Upper lobe of right lung (tissue), 1 donor: Measurements from ENCODE around the gene ALG12. TPM values are rescaled to one million over a fixed set of nuclear protein-coding genes. Genes with fewer than 3 reads are reported as not detected.
A peak's percentile ranks its signal among the peaks of the same experiment; 100 is the strongest.

Source experiments
- ATAC-seq: fragments of 200-7000 bp; cut with Tn5 transposase; one replicate; pipeline ENCODE4 v1.9.1; 2020; ENCODE audit warnings: mild to moderate bottlenecking, moderate library complexity
- DNase-seq: peaks from one replicate; pipeline ENCODE4 v3.0.0-alpha.2; 2020
- H3K27ac ChIP-seq: fragments of 200-600 bp; one replicate; pipeline ENCODE4 v1.8.0; 2022
- H3K27me3 ChIP-seq: fragments of 200-600 bp; one replicate; pipeline ENCODE4 v1.8.0; 2022; ENCODE audit warnings: mild to moderate bottlenecking
- H3K36me3 ChIP-seq: fragments of 200-600 bp; one replicate; pipeline ENCODE4 v1.8.0; 2022
- H3K4me1 ChIP-seq: fragments of 200-600 bp; one replicate; pipeline ENCODE4 v1.8.0; 2022
- H3K4me3 ChIP-seq: fragments of 200-600 bp; one replicate; pipeline ENCODE4 v1.8.0; 2022; ENCODE audit warnings: mild to moderate bottlenecking
- H3K9me3 ChIP-seq: fragments of 200-600 bp; one replicate; pipeline ENCODE4 v1.8.0; 2022
- intact Hi-C: fragments of 100-400 bp; cut with DNase I; formaldehyde crosslinking; loops from one replicate; pipeline ENCODE4 v1.11.0; 2022
- total RNA-seq: library from RNA; stranded (reverse); fragmentation: NEBNext Ultra II Directional; extraction: Animal tissue kit (Norgen Biotek cat#: 25700); gene quantifications from one replicate; pipeline ENCODE4 v1.2.1, GENCODE V29; 2021
- TF ChIP-seq, protein P1 (sequence below): fragments of 200-600 bp; IDR thresholded peaks from one replicate; pipeline ENCODE4 v1.8.0; 2022; ENCODE audit warnings: antibody characterized with exemption
- donor health status: DM: no; HTN: yes; CAD: no; lungs with severe emphysema.

The ALG12 gene
- total RNA-seq, 1 donor from 2014 or later, result 28.1 TPM

DNA sequence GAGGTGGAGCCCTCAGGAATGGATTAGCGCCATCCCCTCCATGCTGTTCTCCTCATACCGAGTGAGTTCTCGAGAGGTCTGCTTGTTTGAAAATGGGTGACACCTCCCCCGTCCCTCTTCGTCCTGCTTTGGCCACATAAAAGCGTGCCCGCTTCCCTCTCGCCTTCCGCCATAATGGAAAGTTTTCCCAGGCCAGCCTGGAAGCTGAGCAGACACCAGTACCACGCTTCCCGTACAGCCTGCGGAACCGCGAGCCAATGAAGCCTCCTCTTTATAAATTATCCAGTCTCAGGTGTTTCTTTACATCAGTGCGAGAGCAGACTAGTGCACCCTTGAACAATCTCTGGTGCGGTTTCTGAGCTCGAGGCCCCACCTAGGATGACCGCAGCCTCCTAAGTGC lies 12.8 kb downstream of the ALG12 start:
- no peaks in the 10 kb centered on the region for H3K4me1 ChIP-seq
- no peak overlapping the region for H3K4me3 ChIP-seq
- no peak for DNase-seq
- intact Hi-C loops, result no loop called here
- TF ChIP-seq, protein P1, sequence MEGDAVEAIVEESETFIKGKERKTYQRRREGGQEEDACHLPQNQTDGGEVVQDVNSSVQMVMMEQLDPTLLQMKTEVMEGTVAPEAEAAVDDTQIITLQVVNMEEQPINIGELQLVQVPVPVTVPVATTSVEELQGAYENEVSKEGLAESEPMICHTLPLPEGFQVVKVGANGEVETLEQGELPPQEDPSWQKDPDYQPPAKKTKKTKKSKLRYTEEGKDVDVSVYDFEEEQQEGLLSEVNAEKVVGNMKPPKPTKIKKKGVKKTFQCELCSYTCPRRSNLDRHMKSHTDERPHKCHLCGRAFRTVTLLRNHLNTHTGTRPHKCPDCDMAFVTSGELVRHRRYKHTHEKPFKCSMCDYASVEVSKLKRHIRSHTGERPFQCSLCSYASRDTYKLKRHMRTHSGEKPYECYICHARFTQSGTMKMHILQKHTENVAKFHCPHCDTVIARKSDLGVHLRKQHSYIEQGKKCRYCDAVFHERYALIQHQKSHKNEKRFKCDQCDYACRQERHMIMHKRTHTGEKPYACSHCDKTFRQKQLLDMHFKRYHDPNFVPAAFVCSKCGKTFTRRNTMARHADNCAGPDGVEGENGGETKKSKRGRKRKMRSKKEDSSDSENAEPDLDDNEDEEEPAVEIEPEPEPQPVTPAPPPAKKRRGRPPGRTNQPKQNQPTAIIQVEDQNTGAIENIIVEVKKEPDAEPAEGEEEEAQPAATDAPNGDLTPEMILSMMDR, result no peak
- H3K27ac ChIP-seq, result no peak overlapping the region
- H3K36me3 ChIP-seq, result peaks cover 66% of the 10 kb centered on the region
- H3K9me3 ChIP-seq, result no peaks in the 10 kb centered on the region
- no peak for ATAC-seq
- H3K27me3 ChIP-seq, result no peaks in the 10 kb centered on the region

GRCh38 chr22:49904040-49904369 lies 14.2 kb downstream of the ALG12 start:
- DNase-seq, result peak; percentile 65
- intact Hi-C loops, result no loop called here
- no peaks in the 10 kb centered on the region for H3K9me3 ChIP-seq
- H3K36me3 ChIP-seq, result peaks cover 54% of the 10 kb centered on the region
- H3K4me3 ChIP-seq, result no peak overlapping the region
- H3K4me1 ChIP-seq, result no peaks in the 10 kb centered on the region
- no peaks in the 10 kb centered on the region for H3K27me3 ChIP-seq
- TF ChIP-seq, protein P1, result no peak
- ATAC-seq, result no peak
- H3K27ac ChIP-seq, result no peak overlapping the region

- TF ChIP-seq, protein P1, result no peak
- ATAC-seq, result no peak
- Histone ChIP-seq H3K4me3 (no peak overlapping the region), H3K9me3 (no peaks in the 10 kb centered on the region), H3K27ac (no peak overlapping the region), H3K4me1 (no peaks in the 10 kb centered on the region), H3K27me3 (no peaks in the 10 kb centered on the region), H3K36me3 (peaks cover 54% of the 10 kb centered on the region)
- intact Hi-C loops, result no loop called here
- DNase-seq, result peak; percentile 42
Observed at GRCh38 chr22:49903322-49904039, 14.8 kb downstream of the ALG12 start.

DNA sequence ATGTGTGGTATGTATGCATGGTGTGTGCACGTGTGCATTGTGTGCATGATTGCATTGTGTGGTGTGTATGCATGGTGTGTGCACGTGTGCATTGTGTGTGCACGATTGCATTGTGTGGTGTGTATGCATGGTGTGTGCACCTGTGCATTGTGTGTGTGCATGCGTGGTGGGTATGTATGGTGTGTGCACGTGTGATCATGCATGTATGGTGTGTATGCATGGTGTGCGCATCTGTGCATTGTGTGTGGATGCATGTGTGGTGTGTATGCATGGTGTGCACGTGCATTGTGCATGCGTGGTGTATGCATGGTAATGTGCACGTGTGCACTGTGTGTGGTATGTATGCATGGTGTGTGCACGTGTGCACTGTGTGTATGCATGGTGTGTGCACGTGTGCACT lies 16.8 kb downstream of the ALG12 start:
- H3K27ac ChIP-seq, result no peak overlapping the region
- H3K4me3 ChIP-seq, result no peak overlapping the region
- intact Hi-C loops, result no loop called here
- ATAC-seq (peak; percentile 7), DNase-seq (peak; percentile 5)
- TF ChIP-seq, protein P1, result no peak
- H3K4me1 ChIP-seq, result no peaks in the 10 kb centered on the region
- H3K9me3 ChIP-seq, result no peaks in the 10 kb centered on the region
- no peaks in the 10 kb centered on the region for H3K27me3 ChIP-seq
- peaks cover 42% of the 10 kb centered on the region for H3K36me3 ChIP-seq

- no peaks in the 10 kb centered on the region for H3K27me3 ChIP-seq
- H3K27ac ChIP-seq, result no peak overlapping the region
- H3K4me3 ChIP-seq, result no peak overlapping the region
- no peaks in the 10 kb centered on the region for H3K9me3 ChIP-seq
- intact Hi-C loops, result no loop called here
- no peaks in the 10 kb centered on the region for H3K4me1 ChIP-seq
- DNase-seq (peak; percentile 33), ATAC-seq (no peak)
- peaks cover 42% of the 10 kb centered on the region for H3K36me3 ChIP-seq
- TF ChIP-seq, protein P1, result no peak
Observed at GRCh38 chr22:49900441-49901230, 17.6 kb downstream of the ALG12 start.
